PC-3 (cell line): ENCODE data around the gene TIE1. TPM values are rescaled to one million over a fixed set of nuclear protein-coding genes. Genes with fewer than 3 reads are reported as not detected.

Source experiments
- ATAC-seq: fragments of 200-7000 bp; cut with Tn5 transposase; 2 replicates; pipeline ENCODE4 v1.9.1; 2020; ENCODE audit warnings: mild to moderate bottlenecking, moderate library complexity
- BruUV-seq: library from RNA; stranded (reverse); fragments of 400-500 nt; replicated peaks from 2 replicates; lab custom pipeline; 2021; lab: Mats Ljungman, UMichigan
- CTCF ChIA-PET: fragments of 300-600 bp; sonication (Branson Sonifier 250); formaldehyde crosslinking; loops from one replicate; lab custom pipeline; 2022; ENCODE audit warnings: antibody characterized with exemption; lab: Charles Lee
- POLR2A ChIA-PET: fragments of 300-600 bp; sonication (Branson Sonifier 250); formaldehyde crosslinking; loops from one replicate; lab custom pipeline; 2022; ENCODE audit warnings: antibody characterized with exemption; ENCODE audit not compliant: unreplicated experiment; lab: Charles Lee
- DNase-seq: peaks from one replicate; pipeline ENCODE4 v3.0.0-alpha.2; 2015
- H2AFZ ChIP-seq: fragments of 300-600 bp; sonication (generic); 2 replicates; pipeline ENCODE4 v1.6.0; 2016; ENCODE audit warnings: antibody characterized with exemption, low read length
- H3F3A ChIP-seq: fragments of 300-600 bp; sonication (generic); one replicate; pipeline ENCODE4 v1.6.0; 2017; ENCODE audit warnings: antibody characterized with exemption, low read length, control low read depth, mild to moderate bottlenecking; ENCODE audit not compliant: unreplicated experiment
- H3K27ac ChIP-seq: fragments of 300-600 bp; sonication (generic); 2 replicates; pipeline ENCODE4 v1.5.1; 2016; ENCODE audit warnings: mild to moderate bottlenecking, low read length
- H3K27me3 ChIP-seq: fragments of 300-600 bp; sonication (generic); 2 replicates; pipeline ENCODE4 v1.6.1; 2016; ENCODE audit warnings: low read length, mixed read lengths
- H3K36me3 ChIP-seq: fragments of 300-600 bp; sonication (generic); 2 replicates; pipeline ENCODE4 v1.6.1; 2016; ENCODE audit warnings: low read depth, mixed run types, low read length, mixed read lengths
- H3K4me1 ChIP-seq: fragments of 300-600 bp; sonication (generic); 2 replicates; pipeline ENCODE4 v1.5.1; 2016; ENCODE audit warnings: low read length; ENCODE audit not compliant: insufficient read depth
- H3K4me2 ChIP-seq: fragments of 300-600 bp; sonication (generic); 2 replicates; pipeline ENCODE4 v1.6.0; 2016; ENCODE audit warnings: low read length
- H3K4me3 ChIP-seq: fragments of 300-600 bp; sonication (generic); 2 replicates; pipeline ENCODE4 v1.5.1; 2016; ENCODE audit warnings: mild to moderate bottlenecking, low read length, mixed read lengths
- H3K79me2 ChIP-seq: fragments of 300-600 bp; sonication (generic); 2 replicates; pipeline ENCODE4 v1.6.1; 2017; ENCODE audit warnings: low read length, mixed read lengths
- H3K9ac ChIP-seq: fragments of 300-600 bp; sonication (generic); 2 replicates; pipeline ENCODE4 v1.6.0; 2016; ENCODE audit warnings: mild to moderate bottlenecking, low read length
- H3K9me2 ChIP-seq: fragments of 300-600 bp; sonication (generic); replicated peaks from 2 replicates; pipeline ENCODE4 v1.6.1; 2016; ENCODE audit warnings: mixed run types, low read length, mixed read lengths
- H3K9me3 ChIP-seq: fragments of 300-600 bp; sonication (generic); 2 replicates; pipeline ENCODE4 v1.6.1; 2016; ENCODE audit warnings: low read length, mixed read lengths
- H4K20me1 ChIP-seq: fragments of 300-600 bp; sonication (generic); 2 replicates; pipeline ENCODE4 v1.6.1; 2016; ENCODE audit warnings: low read length, mixed read lengths
- CTCF ChIP-seq: fragments of 300-600 bp; sonication (generic); conservative IDR thresholded peaks from 2 replicates; pipeline ENCODE4 v1.5.1; 2017; ENCODE audit warnings: antibody characterized with exemption, low read depth, mild to moderate bottlenecking, low read length
- EZH2 ChIP-seq: fragments of 300-600 bp; sonication (generic); IDR thresholded peaks from one replicate; pipeline ENCODE4 v1.6.1; 2017; ENCODE audit warnings: antibody characterized with exemption, mild to moderate bottlenecking, low read length; ENCODE audit not compliant: unreplicated experiment
- EZH2phosphoT487 ChIP-seq: fragments of 300-600 bp; sonication (generic); IDR thresholded peaks from 2 replicates; pipeline ENCODE4 v1.6.1; 2018; ENCODE audit warnings: mild to moderate bottlenecking, antibody characterized with exemption, low read length, borderline replicate concordance
- intact Hi-C: fragments of 100-400 bp; cut with micrococcal nuclease; formaldehyde crosslinking; loops from 2 replicates; pipeline ENCODE4 v1.9.0; 2023
- total RNA-seq: library from RNA; depleted of rRNA; stranded (reverse); fragments of >200 nt; gene quantifications from 2 replicates; pipeline ENCODE4 v1.2.3, GENCODE V29; 2014

TIE1 gene
- total RNA-seq, 1 experiment from 2014 or later: 1.5 TPM

- no peaks in the 10 kb centered on the region for H3K36me3 ChIP-seq
- H3K27ac ChIP-seq: no peak overlapping the region
- H3K4me2 ChIP-seq: no peak overlapping the region
- no peaks in the 10 kb centered on the region for H3F3A ChIP-seq
- BruUV-seq: no TSS peak
- no peak overlapping the region for H2AFZ ChIP-seq
- intact Hi-C loops: no loop called here
- H3K4me3 ChIP-seq: no peak overlapping the region
- ATAC-seq (no peak), DNase-seq (no peak)
- no peaks in the 10 kb centered on the region for H3K79me2 ChIP-seq
- ChIA-PET CTCF (no interaction called here), POLR2A (no interaction called here)
- H3K4me1 ChIP-seq: peaks cover under 1% of the 10 kb centered on the region
- H3K9ac ChIP-seq: no peak overlapping the region
- H3K9me3 ChIP-seq: no peaks in the 10 kb centered on the region
- H3K27me3 ChIP-seq: no peaks in the 10 kb centered on the region
- TF ChIP-seq EZH2 (no peak), CTCF (no peak), EZH2phosphoT487 (no peak)
- H4K20me1 ChIP-seq: no peaks in the 10 kb centered on the region
- H3K9me2 ChIP-seq: no peaks in the 10 kb centered on the region
These were observed 24.0 kb downstream of the TIE1 start for GRCh38 chr1:43324810-43325209.

GRCh38 chr1:43325381-43325780 lies 24.6 kb downstream of the TIE1 start:
- Histone ChIP-seq H3K79me2 (no peaks in the 10 kb centered on the region), H3F3A (no peaks in the 10 kb centered on the region), H3K9me2 (no peaks in the 10 kb centered on the region), H3K9ac (no peak overlapping the region), H3K27ac (no peak overlapping the region), H3K4me2 (no peak overlapping the region), H4K20me1 (no peaks in the 10 kb centered on the region), H3K9me3 (no peaks in the 10 kb centered on the region), H2AFZ (no peak overlapping the region), H3K27me3 (no peaks in the 10 kb centered on the region), H3K4me3 (no peak overlapping the region), H3K4me1 (peaks cover 6% of the 10 kb centered on the region), H3K36me3 (no peaks in the 10 kb centered on the region)
- TF ChIP-seq EZH2 (no peak), CTCF (no peak), EZH2phosphoT487 (no peak)
- no peak for ATAC-seq
- intact Hi-C loops: no loop called here
- no TSS peak for BruUV-seq
- CTCF ChIA-PET: no interaction called here
- POLR2A ChIA-PET: no interaction called here
- no peak for DNase-seq

- H3K9ac ChIP-seq: no peak overlapping the region
- ChIA-PET CTCF (no interaction called here), POLR2A (no interaction called here)
- H3K9me3 ChIP-seq: no peaks in the 10 kb centered on the region
- no peaks in the 10 kb centered on the region for H4K20me1 ChIP-seq
- no peak for DNase-seq
- H3F3A ChIP-seq: no peaks in the 10 kb centered on the region
- H3K4me3 ChIP-seq: no peak overlapping the region
- no peaks in the 10 kb centered on the region for H3K27me3 ChIP-seq
- no peak overlapping the region for H2AFZ ChIP-seq
- H3K27ac ChIP-seq: no peak overlapping the region
- no TSS peak for BruUV-seq
- no peak overlapping the region for H3K4me2 ChIP-seq
- H3K9me2 ChIP-seq: no peaks in the 10 kb centered on the region
- H3K4me1 ChIP-seq: peaks cover 8% of the 10 kb centered on the region
- H3K79me2 ChIP-seq: no peaks in the 10 kb centered on the region
- intact Hi-C loops: no loop called here
- ATAC-seq: no peak
- TF ChIP-seq CTCF (no peak), EZH2phosphoT487 (no peak), EZH2 (no peak)
- no peaks in the 10 kb centered on the region for H3K36me3 ChIP-seq
These were observed 26.9 kb downstream of the TIE1 start for GRCh38 chr1:43327549-43328292.
